ENCODE data around the gene NOP9.
A peak's percentile ranks its signal among the peaks of the same experiment; 100 is the strongest.
"Not testable (repeated sequence)": the region's sequence is repeated elsewhere in the genome, so short reads cannot be mapped to it uniquely, and the experiment has no call there.

The NOP9 gene

GRCh38 chr14:24330973-24331674 lies 31.5 kb downstream of the NOP9 start:
- DNase-seq: no peak

GRCh38 chr14:24331731-24332267 lies 32.1 kb downstream of the NOP9 start:
- DNase-seq: no peak

- peak; percentile 92 for DNase-seq
Measured at GRCh38 chr14:24332268-24332993, 32.8 kb downstream of the NOP9 start.

GRCh38 chr14:24334431-24335291 lies 35.0 kb downstream of the NOP9 start, which contains the start of gene ADCY4:
TSS of gene ADCY4 (minus strand) at chr14:24335071. CDS start at chr14:24334652, 419 bp downstream.
- no peak for DNase-seq

- no peak for DNase-seq
Measured at GRCh38 chr14:24335461-24336171, 36.0 kb downstream of the NOP9 start.

GRCh38 chr14:24337144-24337823 lies 37.6 kb downstream of the NOP9 start:
- no peak for DNase-seq

GRCh38 chr14:24337824-24338175 lies 38.1 kb downstream of the NOP9 start:
- DNase-seq: no peak

- no peak for DNase-seq
Measured at GRCh38 chr14:24338843-24339242, 39.2 kb downstream of the NOP9 start.

- DNase-seq: peak; percentile 74
Measured at GRCh38 chr14:24339284-24340151, 39.9 kb downstream of the NOP9 start, which contains the start of gene RIPK3. TSS of gene RIPK3 (minus strand) at chr14:24339991. CDS start at chr14:24339826, 165 bp downstream.

- no peak for DNase-seq
Measured at GRCh38 chr14:24340606-24341005, 41.0 kb downstream of the NOP9 start.

GRCh38 chr14:24342889-24343288 lies 43.2 kb downstream of the NOP9 start:
- no peak for DNase-seq

GRCh38 chr14:24343795-24344660 lies 44.4 kb downstream of the NOP9 start:
- no peak for DNase-seq

GRCh38 chr14:24347134-24347533 lies 47.5 kb downstream of the NOP9 start:
- DNase-seq: no peak

- no peak for DNase-seq
Measured at GRCh38 chr14:24348186-24348585, 48.5 kb downstream of the NOP9 start.

- DNase-seq: no peak
Measured at GRCh38 chr14:24349742-24350141, 50.1 kb downstream of the NOP9 start.

GRCh38 chr14:24351517-24351916 lies 51.9 kb downstream of the NOP9 start:
- no peak for DNase-seq

- no peak for DNase-seq
Measured at GRCh38 chr14:24353559-24354481, 54.2 kb downstream of the NOP9 start.

- DNase-seq: not testable (repeated sequence)
Measured at GRCh38 chr14:24354482-24354825, 54.8 kb downstream of the NOP9 start.

- no peak for DNase-seq
Measured at GRCh38 chr14:24355009-24355408, 55.4 kb downstream of the NOP9 start.
